Hematopoietic multipotent progenitor cell treated with erythropoietin and hydrocortisone succinate and interleukin-3 and kit ligand, for 8 days (in vitro differentiated cells): Measurements from ENCODE around the gene FOXO1.
A peak's percentile ranks its signal among the peaks of the same experiment; 100 is the strongest.

Experiments
- DNase-seq: peaks from one replicate; pipeline ENCODE4 v3.0.0-alpha.2; 2015

The FOXO1 gene

GRCh38 chr13:40600149-40600751, 66.2 kb downstream of the FOXO1 start:
- no peak for DNase-seq

GRCh38 chr13:40599747-40600146, 66.7 kb downstream of the FOXO1 start:
- DNase-seq: no peak

GRCh38 chr13:40599124-40599523, 67.3 kb downstream of the FOXO1 start:
- no peak for DNase-seq

GRCh38 chr13:40598569-40598968, 67.9 kb downstream of the FOXO1 start:
- no peak for DNase-seq

GRCh38 chr13:40597735-40598365, 68.6 kb downstream of the FOXO1 start:
- no peak for DNase-seq

- DNase-seq: no peak
These were observed 70.0 kb downstream of the FOXO1 start for GRCh38 chr13:40596484-40596883.

- no peak for DNase-seq
These were observed 70.7 kb downstream of the FOXO1 start for GRCh38 chr13:40595693-40596092.

- DNase-seq: no peak
These were observed 74.4 kb downstream of the FOXO1 start for GRCh38 chr13:40592035-40592434.

GRCh38 chr13:40591091-40591490, 75.3 kb downstream of the FOXO1 start:
- DNase-seq: no peak

GRCh38 chr13:40590112-40590862, 76.2 kb downstream of the FOXO1 start:
- no peak for DNase-seq

- peak; percentile 30 for DNase-seq
These were observed 76.9 kb downstream of the FOXO1 start for GRCh38 chr13:40589285-40590109.

- no peak for DNase-seq
These were observed 78.3 kb downstream of the FOXO1 start for GRCh38 chr13:40588101-40588500.

GRCh38 chr13:40586886-40587565, 79.4 kb downstream of the FOXO1 start:
- no peak for DNase-seq

GRCh38 chr13:40585911-40586471, 80.5 kb downstream of the FOXO1 start:
- DNase-seq: no peak

- no peak for DNase-seq
These were observed 82.7 kb downstream of the FOXO1 start for GRCh38 chr13:40583738-40584137.

- DNase-seq: no peak
These were observed 83.9 kb downstream of the FOXO1 start for GRCh38 chr13:40582531-40582930.

GRCh38 chr13:40581277-40581579, 85.2 kb downstream of the FOXO1 start:
- DNase-seq: no peak

- no peak for DNase-seq
These were observed 85.7 kb downstream of the FOXO1 start for GRCh38 chr13:40580566-40581276.

- DNase-seq: no peak
These were observed 86.9 kb downstream of the FOXO1 start for GRCh38 chr13:40579535-40579934.

GRCh38 chr13:40578055-40578454, 88.4 kb downstream of the FOXO1 start:
- no peak for DNase-seq

GRCh38 chr13:40576369-40576768, 90.1 kb downstream of the FOXO1 start:
- DNase-seq: no peak

GRCh38 chr13:40572961-40573360, 93.5 kb downstream of the FOXO1 start:
- no peak for DNase-seq
